HG02943 (cell line): ENCODE measurements around the gene NSD2.

Experiments
- ATAC-seq: cut with Tn5 transposase; IDR thresholded peaks from one replicate; pipeline ENCODE4 v1.9.1; 2021; ENCODE audit warnings: mild to moderate bottlenecking, low read depth, moderate library complexity; ENCODE audit not compliant: unreplicated experiment

The NSD2 gene

DNA sequence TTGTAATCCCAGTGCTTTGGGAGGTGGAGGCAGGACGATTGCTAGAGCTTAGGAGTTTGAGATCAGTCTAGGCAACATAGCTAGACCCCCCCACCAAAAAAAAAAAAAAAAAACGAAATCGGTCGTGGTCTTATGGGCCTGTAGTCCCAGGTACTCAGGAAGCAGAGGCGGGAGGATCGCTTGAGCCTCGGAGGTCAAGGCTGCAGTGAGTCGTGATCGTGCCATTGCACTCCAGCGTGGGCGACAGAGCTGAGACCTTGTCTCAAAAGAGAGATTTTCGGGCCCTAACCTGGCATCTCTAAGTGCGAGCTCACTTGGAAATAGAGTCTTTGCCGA is 8.3 kb upstream of the NSD2 start:
- ATAC-seq = no peak

DNA sequence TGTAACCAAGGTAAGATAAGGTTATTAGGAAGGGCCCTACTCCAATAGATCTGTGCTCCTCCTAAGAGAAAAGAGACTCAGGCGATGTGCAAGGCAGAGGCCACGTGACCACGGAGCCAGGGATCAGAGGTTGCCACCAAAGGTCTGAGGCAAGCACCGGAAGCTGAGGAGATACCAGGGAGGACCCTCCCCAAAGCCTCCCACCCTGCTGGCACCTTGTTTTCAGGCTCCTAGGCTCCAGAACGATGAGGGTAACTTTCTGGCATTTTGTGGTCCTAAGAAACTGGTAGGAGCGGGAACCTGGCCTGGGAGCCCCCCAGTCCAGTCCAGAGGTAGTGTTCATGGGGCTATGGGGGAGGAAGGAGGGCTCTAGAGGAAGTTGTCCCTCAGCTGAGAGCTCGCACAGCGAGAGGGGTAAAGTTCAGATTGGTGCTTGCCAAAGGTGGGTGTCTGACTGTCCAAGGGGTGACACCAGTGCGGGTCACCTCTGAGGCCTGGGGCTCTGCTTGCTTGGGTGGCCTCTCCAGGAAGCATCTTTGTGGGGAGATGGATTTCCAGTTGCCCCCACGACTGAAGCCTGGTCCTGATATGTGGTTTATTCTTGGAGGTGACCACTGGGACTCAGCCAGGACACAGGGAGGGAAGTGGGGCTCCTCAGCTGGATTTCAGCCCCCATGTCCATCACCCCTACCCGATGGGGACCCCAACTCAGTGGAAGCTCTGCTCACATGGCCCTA is 7.7 kb upstream of the NSD2 start:
- no peak for ATAC-seq

DNA sequence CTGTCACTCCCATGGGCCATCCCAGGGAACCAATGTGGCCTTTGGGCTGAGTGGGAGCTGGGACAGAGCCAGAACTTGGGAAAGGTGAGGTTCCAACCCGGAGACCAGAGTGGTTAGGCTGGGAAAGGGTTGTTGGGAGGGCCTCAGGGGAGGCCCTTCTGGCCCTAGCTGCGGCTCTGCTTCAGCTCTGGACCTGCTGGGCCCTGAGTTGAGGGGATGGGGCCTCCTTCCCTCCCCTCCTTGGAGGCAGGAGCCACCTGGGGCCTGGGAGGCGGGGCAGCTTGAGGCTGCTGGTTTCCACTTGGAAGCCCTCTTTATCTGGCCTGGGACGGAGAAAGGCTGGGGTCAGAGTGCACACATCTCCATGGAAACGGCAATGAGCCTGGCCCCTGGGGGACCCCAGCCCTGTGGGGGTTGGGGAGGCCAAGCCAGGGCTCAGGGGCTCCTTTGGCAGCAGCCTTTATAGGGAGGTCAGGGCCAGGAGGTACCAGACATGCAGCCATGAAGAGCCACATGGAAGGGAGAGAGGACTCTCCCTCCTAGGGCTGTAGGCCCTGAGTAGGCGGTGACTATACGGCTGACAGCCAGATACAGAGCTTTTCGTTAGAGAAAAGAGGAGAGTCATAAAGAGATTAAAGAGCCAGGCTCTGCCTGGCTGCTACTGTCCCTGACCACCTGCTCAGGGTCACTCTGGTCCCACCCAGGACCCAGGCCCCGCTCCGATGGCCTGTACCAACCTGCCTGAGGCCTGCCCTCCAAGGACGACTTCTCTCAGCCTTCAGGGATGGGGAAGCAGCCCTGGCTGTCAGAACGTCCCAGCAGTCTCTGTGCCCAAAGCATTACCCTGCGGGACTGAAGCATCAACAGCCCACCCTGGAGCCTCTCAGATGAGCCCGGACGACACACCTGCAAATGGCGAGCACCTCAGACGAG is 6.9 kb upstream of the NSD2 start:
- ATAC-seq = no peak

DNA sequence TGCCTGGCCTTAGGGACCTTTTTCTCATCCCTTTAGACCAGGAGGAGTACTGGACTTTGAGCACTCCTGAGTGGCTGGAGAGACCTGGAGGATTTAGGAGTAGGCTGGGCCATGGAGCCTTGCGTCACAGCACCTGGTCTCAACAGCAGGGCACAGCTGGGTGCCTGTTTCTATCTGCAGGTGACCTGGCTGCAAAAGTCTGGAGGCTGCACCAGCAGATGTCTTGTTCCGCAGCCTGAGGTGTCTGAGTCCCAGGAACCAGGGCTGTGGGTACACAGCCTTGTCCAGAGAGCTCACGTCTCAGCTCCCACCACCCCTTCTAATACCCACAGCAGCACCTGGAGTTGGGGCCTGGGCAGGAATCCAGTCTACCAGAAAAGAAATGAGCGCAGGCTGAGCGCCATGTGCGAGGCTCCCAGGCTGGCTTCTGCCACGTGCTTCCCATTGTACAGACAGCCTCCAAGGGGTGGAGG is 5.0 kb upstream of the NSD2 start:
- no peak for ATAC-seq

DNA sequence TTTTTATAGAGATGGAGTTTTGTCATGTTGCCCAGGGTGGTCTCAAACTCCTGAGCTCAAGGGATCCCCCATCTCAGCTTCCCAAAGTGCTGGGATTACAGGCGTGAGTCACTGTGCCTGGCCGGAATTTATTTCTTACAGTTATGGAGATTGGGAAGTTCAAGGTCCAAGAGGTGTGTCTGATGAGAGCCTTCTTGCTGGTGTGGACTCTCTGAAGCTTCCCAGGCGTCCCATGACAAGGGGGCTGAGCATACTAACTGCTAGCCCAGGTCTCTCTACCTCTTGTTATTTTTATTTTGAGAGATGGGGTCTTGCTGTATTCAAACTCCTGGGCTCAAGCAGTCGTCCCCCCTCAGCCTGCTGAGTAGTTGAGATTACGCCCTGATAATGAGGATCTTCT is 2.9 kb upstream of the NSD2 start:
- no peak for ATAC-seq

DNA sequence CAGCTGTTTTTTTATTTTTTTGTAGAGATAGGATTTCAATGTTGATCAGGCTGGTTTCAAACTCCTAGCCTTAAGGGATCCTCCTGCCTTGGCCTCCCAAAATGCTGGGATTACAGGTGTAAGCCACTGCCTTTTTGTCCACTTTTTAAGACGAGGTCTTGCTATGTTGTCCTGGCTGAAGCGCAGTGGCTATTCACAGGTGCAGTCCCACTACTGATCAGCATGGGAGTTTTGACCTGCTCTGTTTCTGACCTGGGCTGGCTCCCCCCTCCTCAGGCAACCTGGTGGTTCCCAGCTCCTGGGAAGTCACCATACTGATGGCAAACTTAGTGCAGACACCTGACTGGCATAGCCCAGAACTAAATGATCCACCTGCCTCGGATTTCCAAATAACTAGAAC is 2.3 kb upstream of the NSD2 start:
- no peak for ATAC-seq

DNA sequence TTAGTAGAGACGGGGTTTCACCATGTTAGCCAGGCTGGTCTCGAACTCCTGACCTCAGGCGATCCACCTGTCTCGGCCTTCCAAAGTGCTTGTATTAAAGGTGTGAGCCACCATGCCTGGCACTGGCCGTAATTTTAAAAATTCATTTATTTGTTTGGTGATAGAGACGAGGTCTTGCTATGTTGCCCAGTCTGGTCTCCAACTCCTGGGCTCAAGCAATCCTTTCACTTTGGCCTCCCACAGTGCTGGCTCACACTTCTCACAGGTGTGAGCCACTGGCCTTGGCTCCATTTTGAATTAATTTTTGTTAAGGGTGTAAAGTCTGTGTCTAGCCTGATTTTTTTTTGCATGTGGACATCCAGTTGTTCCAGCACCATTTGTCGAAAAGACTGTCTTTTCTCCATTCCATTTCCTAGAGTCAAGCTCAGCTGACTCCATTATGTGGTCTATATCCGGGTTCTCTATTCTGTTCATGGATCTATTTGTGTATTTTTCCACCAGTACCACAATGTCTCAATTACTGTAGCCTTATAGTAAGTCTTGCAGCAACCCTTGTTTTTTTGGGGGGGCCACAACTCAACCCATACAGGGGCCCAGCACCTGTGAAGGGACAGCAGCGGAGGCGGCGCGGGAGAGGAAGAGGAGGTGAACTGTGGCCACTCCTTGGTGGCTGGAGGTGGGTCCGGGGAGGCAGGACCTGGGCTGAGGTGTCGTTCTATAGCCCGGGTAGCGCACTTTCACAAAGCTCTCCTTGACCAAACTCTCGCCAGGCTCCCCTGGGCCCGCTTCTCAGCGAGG is 1.5 kb upstream of the NSD2 start:
- peak; percentile 11 for ATAC-seq

DNA sequence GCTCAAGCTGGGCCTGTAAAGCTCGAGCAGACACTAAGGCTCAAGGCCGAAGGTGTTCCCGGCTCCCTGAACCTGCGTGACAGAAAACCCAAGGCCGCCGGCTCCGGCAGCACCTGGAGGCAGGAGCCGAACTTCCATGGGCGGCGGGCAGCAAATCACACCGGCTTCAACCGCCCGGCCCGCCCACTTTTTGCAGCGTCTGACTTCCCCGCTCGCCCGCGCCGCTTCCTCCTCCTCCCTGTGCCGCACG is 940 bp upstream of the NSD2 start:
- peak; percentile 49 for ATAC-seq

DNA sequence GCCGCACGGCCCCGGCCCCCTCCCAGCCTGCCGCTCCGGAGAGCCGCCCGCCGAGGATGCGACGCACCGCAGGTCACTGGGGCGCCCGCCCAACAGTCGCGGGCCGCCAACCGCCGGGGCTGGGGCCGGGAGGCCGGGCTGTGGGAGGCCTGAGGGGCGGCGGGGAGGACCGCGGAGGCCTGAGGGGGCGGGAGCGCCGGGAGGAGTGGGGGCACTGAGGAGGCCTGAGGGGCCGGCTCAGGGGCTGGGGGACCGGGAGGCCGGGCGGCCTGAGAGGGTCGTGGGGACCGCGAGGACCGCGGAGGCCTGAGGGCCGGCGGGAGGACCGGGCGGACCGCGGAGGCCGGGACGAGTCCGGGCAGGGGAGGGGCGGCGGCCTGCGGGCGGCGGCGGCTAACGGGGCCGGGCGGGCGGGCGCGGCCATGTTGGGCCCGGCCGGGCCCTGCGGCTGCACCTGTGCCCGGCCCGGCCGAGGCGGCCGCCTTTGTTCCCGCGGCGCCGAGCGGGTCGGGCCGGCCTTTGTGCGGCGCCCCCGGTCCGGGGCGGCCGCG is 353 bp downstream of the NSD2 start:
- ATAC-seq = peak; percentile 9

DNA sequence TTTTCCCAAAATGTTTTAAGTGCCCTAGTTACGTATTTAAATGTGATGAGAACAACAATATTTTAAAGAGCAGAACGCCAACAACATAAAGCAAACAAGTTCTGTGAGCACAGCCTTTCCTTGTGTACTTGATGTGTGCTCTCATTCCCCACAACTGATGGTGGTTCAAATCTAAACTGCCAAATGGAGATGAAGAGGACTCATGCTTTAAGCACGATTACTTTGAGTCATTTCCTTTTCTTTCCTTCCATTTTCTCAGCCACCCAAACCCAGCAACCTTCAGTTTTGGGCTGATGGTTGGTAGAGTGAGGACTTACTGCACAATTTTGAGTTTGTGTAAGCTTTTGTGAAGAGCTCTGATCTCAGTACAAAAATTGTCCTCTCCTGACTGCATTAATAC is 1.7 kb downstream of the NSD2 start:
- ATAC-seq = no peak

DNA sequence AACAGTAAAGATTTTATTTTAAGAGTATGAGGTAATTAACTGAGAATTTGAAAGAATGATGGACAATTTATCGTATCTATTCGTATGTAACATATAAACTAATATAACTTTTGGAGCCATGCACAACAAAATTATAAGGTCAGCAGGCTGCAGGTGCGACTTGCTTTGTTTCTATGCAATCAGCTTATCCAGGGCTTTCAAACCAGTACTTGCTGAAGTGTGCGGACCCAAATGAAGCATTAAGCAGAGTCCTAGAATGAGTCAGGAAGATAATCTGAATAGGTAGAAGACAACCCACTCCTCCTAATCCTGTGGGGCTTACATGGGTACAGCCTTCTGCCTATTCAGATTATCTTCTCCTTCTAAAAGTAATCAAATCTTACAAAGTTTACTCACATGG is 2.1 kb downstream of the NSD2 start:
- no peak for ATAC-seq

DNA sequence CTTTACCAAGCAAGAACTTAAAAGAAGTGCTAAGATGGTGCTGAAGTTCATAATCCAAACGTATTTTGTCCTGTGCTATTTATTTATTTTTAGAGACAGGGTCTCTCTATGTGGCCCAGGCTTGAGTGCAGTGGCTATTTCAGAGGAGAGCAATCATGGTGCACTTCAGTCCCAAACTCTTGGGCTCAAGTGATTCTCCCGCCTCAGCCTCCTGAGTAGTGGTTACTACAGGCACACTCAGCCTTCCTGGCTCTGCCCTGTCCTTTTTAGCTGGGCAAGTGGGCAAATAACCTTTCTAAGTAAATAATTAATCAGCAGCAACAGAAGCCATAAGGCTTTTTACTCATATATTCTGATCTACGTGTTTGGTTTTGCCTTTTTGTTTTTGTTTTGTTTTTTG is 2.6 kb downstream of the NSD2 start:
- ATAC-seq = no peak

DNA sequence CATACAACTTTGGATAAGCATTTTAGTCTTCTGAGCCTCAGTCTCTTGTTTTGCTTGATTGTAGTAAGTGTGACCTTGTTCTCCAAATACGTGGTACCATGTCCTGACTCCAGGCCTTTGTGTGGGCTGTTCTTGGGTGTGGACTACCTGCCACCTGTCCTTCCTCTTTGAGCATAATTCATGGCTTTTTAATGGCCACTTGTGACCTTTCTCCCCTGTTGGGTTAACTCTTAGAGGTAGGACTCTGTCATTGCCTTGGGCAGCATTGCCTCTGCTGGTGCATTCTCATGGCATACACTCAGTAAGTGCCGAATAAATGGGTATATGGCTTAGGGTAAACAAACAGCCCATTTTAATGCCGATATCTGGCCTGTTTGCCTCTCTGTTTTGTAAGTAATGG is 3.0 kb downstream of the NSD2 start:
- no peak for ATAC-seq

DNA sequence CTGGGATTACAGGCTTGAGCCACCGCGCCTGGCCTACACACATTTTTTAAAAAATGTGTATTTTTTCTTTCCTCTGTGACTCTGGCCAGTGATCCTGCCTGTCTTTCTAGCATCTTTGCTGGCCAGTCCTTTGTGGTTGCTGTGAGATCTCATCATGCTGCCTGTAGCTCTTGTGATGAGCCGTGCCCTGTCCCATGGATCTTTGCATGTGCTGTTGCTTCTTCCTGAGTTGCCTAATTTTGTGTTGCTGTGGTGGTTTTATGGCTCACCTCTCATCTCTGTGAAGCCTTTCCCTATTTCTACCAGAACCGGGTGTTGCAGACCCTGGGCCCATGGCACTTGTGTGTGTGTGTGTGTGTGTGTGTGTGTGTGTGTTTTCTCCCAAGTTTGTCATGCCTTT is 8.3 kb downstream of the NSD2 start:
- no peak for ATAC-seq

DNA sequence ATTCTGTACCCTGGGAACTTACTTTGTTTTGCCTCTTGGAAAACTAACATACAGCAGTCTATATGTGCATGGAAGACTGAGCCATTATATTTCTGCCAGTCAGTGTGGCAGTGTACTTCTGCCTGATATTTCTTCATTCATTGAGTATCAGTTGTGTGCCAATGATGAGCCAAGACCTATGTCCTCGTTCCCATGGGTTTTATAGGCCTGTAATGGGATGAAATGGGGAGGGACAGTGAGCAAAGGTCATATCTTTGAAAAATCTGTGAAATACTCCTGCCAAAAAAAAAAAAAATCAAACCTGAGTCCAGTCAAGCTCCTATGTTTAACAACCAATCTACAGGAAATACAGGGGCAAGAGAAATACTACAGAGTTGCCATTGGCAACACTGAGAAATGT is 9.1 kb downstream of the NSD2 start:
- ATAC-seq = no peak

DNA sequence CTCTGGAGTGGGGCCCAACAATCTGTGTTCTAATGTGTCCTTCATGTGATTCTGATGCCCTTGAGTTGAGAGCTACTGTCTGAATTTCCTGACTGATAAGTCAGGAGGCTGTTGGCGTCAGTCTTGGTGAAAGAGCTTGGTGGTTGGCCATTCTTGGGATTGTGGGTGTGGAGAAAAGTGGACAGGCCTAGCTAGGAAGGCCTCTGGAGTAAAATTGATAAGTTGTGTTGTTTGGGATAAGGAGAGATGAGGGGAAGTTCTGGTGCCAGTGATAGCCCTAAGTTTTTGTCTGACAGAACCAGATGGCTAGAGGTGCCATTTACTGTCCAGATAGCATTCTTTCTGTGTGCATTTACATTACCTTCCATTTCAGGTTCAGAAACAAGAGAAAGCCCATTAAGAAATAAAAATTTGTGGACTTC is 11.7 kb downstream of the NSD2 start:
- no peak for ATAC-seq

DNA sequence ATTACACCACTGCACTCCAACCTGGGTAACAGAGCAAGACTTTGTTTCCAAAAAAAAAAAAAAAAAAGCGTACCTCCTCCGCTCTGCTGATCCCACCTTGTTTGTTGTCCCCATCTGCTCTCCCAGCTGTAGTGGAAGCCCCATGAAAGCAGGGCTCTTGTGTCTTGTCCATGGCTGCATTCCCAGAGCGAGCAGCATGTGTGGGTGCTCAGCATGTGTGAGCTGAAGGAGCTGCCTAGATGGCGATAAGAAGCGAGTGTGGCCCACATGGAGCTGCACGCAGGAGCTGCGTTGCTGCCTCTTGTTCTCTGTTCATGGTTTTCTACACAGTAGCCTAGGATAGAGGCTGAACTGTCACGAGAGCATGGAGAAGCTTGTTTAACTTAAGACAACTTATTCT is 12.4 kb downstream of the NSD2 start:
- no peak for ATAC-seq

DNA sequence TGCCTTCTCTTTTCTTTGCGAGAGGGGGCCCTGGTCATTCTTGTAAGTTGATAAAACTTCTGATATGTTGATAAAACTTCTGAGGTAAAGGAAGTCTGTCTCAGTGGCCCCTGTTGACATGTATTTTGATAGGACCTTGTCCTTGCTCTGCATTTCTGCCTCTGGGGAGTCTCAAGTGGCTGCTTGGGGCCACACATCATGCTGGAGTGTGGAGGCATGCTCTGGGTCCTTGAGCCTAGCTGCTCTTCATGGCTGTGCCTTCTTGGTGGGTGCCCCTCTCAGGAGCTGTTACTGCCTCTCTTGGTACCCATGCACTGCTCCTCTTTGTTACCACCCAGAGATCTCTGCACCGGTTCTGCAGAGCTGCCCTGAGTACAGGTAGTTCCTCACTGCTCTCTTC is 14.2 kb downstream of the NSD2 start:
- no peak for ATAC-seq

DNA sequence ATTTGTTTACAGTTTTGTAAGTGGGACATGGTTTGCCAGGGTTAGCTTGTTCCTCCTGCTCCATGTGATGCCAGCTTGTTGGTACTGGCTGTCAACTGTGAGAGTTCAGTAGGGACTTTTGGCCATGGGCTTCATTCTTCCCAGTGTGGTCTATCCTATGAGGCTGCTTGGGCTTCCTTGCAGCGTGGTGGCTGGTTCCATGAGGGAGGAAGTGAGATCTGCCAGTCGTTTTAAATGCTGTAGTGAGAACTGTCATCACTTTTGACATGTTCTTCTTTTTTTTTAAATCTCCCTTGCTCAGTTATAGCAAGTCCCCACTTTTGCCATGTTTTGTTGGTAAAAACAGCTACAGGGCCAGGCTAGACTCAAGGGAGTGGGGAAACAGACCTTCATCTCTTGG is 15.9 kb downstream of the NSD2 start:
- ATAC-seq = no peak

DNA sequence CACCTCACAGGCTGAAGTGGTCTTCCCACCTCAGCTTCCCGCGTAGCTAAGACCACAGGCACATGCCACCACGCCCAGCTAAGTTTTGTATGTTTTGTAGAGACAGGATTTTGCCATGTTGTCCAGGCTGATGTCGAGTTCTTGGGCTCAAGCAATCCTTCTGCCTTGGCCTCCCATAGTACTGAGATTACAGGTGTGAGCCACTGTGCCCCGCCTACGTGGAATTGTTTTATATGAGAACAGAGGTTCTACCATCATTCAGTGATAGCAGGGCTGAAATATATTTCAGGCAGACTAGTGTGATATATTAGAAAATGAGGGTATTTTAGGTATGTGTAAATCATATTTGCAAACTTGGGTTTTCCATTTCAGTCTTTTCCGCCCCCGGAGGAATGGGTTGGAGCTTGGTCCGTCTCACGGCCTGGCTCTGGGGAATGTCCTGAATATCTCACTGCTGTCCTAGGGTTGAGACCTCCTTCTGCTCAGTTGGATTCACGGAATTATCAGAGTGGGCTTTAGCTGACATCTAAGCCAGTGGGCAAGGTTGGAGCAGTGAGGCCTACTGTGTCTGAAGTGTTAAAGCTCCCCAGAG is 19.9 kb downstream of the NSD2 start:
- ATAC-seq = no peak
